ENCODE measurements around the gene ALCAM. TPM values are rescaled to one million over a fixed set of nuclear protein-coding genes. Genes with fewer than 3 reads are reported as not detected.

Gene ALCAM
- total RNA-seq, 2 donors from 2014 or later: 3.3 to 16.5 TPM

DNA sequence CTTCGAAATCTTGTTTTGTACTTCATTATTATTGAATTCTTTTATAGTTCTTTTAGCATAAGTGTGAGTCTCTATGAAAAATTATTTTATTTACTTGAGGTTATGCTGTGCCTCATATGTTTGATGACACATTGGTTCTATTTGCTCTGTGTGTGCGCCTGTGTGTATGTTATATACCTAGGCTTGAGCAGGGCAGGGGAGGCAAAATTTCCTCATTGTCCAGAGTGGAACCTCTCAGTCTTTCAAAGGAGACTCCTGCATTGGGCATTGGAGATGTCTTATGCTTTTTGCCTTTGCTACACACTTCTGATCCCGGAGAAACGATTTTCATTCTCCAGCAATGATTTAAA is 58.4 kb downstream of the ALCAM start:
- Histone ChIP-seq H3K4me1 (no peaks in the 10 kb centered on the region), H3K4me3 (no peak overlapping the region), H3K27ac (no peak overlapping the region), H3K36me3 (no peaks in the 10 kb centered on the region), H3K9me3 (no peaks in the 10 kb centered on the region), H3K27me3 (no peaks in the 10 kb centered on the region)
- TF ChIP-seq, protein P1, sequence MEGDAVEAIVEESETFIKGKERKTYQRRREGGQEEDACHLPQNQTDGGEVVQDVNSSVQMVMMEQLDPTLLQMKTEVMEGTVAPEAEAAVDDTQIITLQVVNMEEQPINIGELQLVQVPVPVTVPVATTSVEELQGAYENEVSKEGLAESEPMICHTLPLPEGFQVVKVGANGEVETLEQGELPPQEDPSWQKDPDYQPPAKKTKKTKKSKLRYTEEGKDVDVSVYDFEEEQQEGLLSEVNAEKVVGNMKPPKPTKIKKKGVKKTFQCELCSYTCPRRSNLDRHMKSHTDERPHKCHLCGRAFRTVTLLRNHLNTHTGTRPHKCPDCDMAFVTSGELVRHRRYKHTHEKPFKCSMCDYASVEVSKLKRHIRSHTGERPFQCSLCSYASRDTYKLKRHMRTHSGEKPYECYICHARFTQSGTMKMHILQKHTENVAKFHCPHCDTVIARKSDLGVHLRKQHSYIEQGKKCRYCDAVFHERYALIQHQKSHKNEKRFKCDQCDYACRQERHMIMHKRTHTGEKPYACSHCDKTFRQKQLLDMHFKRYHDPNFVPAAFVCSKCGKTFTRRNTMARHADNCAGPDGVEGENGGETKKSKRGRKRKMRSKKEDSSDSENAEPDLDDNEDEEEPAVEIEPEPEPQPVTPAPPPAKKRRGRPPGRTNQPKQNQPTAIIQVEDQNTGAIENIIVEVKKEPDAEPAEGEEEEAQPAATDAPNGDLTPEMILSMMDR (IDR thresholded peaks at IDR 0.05): no peak
- no peak for DNase-seq (ENCODE audit: low spot score)

- Histone ChIP-seq H3K27ac (no peak overlapping the region), H3K4me1 (no peaks in the 10 kb centered on the region), H3K4me3 (no peak overlapping the region), H3K36me3 (no peaks in the 10 kb centered on the region), H3K9me3 (no peaks in the 10 kb centered on the region), H3K27me3 (no peaks in the 10 kb centered on the region)
- TF ChIP-seq, protein P1 (IDR thresholded peaks at IDR 0.05): no peak
- no peak for DNase-seq (ENCODE audit: low spot score)
Measured at GRCh38 chr3:105427332-105427731, 60.6 kb downstream of the ALCAM start.

DNA sequence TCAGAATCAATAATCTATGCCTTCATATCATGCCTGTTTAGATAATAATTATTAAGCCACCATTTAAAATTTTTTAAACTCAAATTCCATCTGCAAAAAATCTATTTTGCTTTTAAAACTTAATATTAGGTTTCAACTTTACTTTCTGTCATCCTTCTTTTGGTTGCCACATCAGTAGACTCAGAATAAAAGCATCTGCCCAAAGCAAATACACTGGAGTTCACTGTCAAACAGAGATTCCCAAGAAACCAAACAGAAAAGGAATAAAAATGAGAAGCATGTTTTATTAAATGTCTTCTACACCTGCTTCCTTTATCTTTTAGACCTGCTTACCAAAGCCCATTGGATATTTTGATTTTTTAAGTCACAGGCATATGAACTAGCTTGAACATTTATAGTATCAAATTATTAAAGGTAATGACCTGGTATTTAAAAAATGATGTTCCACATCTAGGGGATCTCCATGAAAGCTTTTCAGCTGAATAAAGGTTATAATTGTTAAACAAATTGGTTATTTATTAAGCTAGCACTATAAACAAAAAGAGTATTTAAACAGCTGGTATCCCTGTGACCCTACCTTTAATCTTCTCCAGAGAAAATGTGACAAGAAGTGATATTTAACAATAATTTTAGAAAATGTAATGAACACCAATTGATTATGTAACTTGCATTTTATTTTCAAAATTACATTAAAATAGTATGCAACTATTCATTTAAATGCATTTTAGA is 62.5 kb downstream of the ALCAM start:
- H3K27me3 ChIP-seq: no peaks in the 10 kb centered on the region
- H3K36me3 ChIP-seq: no peaks in the 10 kb centered on the region
- H3K4me1 ChIP-seq: no peaks in the 10 kb centered on the region
- no peak for DNase-seq (ENCODE audit: low spot score)
- no peaks in the 10 kb centered on the region for H3K9me3 ChIP-seq
- H3K4me3 ChIP-seq: no peak overlapping the region
- TF ChIP-seq, protein P1 (IDR thresholded peaks at IDR 0.05): no peak
- H3K27ac ChIP-seq: no peak overlapping the region

DNA sequence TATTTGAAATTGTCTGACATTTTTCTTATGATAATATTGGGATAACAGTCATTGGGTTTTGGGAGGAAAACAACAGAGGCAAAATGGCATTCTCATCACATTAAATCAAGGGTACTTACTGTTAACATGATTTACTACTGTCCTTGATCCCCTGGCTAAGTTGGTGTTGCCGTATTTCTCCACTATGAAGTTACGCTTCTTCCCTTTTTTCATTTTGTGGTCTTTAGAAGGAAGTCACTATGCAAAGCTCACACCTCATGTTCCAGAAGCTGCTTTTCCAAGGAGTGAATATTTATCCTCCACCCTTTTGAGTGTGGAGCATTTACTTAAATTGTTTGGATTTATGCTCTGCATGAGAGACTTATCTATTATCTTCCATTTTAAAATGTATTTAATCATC is 63.7 kb downstream of the ALCAM start:
- Histone ChIP-seq H3K4me3 (no peak overlapping the region), H3K4me1 (no peaks in the 10 kb centered on the region), H3K27ac (no peak overlapping the region), H3K9me3 (no peaks in the 10 kb centered on the region), H3K36me3 (no peaks in the 10 kb centered on the region), H3K27me3 (no peaks in the 10 kb centered on the region)
- no peak for DNase-seq (ENCODE audit: low spot score)
- TF ChIP-seq, protein P1 (IDR thresholded peaks at IDR 0.05): no peak

DNA sequence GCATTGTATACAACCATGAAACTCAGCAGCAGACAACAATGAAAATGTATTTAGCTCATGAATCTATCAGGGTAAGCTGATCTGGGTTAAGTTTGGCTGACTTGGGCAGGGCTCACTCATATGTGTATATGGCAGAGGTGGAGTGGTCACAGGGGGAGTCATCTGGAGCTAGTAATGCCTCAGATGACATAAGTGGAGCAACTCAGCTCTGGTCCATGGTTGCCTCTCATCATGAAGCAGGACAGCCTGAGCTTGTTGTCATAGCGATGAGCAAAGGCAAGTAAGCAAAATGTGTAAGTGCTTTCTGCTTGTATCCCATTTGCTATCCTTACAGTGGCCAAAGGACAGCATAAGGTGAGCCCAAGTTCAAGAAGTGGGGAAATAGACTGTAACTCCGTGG is 64.5 kb downstream of the ALCAM start:
- Histone ChIP-seq H3K27ac (no peak overlapping the region), H3K36me3 (no peaks in the 10 kb centered on the region), H3K4me3 (no peak overlapping the region), H3K9me3 (no peaks in the 10 kb centered on the region), H3K4me1 (no peaks in the 10 kb centered on the region), H3K27me3 (no peaks in the 10 kb centered on the region)
- no peak for DNase-seq (ENCODE audit: low spot score)
- TF ChIP-seq, protein P1 (IDR thresholded peaks at IDR 0.05): no peak

DNA sequence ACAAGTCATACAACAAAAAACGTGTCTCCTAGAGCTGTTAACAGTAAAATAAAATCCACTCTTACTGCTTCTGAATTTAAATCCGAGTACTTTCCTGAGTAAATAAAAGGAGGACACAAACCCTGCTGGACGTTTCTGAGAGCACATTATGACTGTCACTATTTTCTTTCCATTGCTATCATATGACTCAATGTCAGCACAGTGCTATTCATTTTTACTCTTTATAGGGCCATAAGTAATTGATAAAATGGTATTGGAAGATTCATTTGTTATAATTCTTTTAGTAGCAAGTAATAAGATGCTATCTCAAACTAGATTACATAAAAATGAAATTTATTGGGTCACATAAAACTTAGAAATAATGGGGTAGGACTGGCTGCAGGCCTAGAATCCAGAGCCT is 68.6 kb downstream of the ALCAM start:
- no peaks in the 10 kb centered on the region for H3K9me3 ChIP-seq
- H3K4me1 ChIP-seq: no peaks in the 10 kb centered on the region
- H3K27ac ChIP-seq: no peak overlapping the region
- DNase-seq (ENCODE audit: low spot score): no peak
- no peak overlapping the region for H3K4me3 ChIP-seq
- H3K27me3 ChIP-seq: no peaks in the 10 kb centered on the region
- TF ChIP-seq, protein P1 (IDR thresholded peaks at IDR 0.05): no peak
- H3K36me3 ChIP-seq: no peaks in the 10 kb centered on the region
